GDM1 (cell line): ENCODE results near the gene TTC28.

Experiments used
- DNase-seq: peaks from one replicate; lab custom pipeline; 2025; lab: John Stamatoyannopoulos, UW

Gene TTC28

GRCh38 chr22:27986459-27986858 lies 693.2 kb downstream of the TTC28 start:
- DNase-seq = no peak

- no peak for DNase-seq
These were observed 694.0 kb downstream of the TTC28 start for GRCh38 chr22:27985323-27986275.

DNA sequence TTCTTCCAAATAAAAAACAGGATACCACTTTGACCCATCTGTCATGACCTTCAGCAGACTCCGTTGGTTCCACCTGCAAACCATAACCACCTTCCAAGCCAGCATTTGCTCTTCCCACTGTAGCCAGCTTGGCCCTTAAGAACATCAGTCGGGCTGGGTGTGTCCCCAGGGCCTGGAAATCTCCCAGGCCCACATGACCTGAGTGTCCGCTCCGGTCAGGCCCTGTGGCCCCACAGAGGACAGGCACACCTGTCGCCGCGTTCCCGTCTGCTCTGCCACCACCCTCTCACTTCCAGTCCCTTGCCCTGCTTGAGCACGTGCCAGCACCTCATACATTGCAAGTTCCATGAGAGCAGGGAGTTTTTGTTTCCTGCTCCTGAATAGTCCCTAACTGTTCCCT lies 694.9 kb downstream of the TTC28 start:
- no peak for DNase-seq

DNA sequence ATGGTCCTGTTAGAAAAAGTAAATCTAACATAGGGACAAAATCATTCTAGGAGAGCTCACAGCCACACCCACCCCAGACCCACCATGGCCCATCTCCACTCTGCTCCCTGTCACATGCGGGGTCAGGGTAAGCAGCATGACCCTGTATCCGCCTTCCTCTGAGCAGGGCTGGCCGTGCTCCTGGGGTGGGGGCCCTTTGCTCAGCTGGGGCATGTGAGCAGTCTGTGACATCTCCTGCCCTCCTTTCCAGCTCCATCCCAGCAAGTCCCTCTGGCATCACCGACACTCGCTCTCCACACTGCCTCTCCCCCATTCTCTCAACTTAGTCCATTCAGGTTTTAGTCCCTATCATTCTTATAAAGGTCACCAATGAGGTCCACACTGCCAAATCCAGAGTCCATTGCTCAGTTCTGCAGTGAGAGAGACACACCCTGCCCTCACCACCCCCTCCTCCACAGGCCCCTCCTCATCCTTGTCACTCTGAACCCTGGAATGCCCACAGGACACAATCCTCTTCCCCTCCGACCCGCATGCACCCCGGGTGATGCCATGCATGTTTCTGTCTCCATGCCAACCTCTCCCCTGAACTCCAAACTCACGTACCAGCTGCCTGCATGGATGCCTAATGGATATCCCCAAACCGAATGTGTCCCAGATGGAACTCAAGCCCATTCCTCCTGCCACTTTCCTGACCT lies 695.5 kb downstream of the TTC28 start:
- DNase-seq = no peak

- no peak for DNase-seq
These were observed 696.3 kb downstream of the TTC28 start for GRCh38 chr22:27983361-27983791.

DNA sequence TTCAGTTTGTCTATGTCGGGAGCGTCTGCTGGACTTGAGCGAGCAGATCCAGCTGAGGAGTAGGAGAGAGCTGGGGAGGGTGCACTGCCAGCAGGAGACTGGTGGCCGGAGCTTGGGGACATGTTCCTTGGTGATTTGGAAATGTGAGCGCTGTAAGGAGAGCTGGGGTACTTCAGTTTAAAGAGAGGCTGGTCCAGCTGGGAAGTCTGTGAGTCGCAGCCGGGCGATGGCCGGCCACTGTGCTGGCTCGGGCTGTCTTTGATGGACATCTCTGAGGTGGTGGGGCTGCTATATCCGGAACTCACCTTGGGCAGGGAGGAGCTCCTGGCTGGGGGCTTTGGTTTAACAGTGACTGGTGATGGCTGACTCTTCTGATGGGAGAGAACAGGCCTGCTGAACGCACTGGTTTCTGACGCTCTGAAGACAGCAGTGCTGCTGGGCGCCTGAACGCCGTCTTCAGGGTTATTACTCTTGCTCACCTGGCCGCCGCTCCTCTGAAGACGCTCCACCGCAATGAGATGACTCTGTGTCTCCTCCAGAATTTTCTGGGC lies 696.9 kb downstream of the TTC28 start:
- no peak for DNase-seq

DNA sequence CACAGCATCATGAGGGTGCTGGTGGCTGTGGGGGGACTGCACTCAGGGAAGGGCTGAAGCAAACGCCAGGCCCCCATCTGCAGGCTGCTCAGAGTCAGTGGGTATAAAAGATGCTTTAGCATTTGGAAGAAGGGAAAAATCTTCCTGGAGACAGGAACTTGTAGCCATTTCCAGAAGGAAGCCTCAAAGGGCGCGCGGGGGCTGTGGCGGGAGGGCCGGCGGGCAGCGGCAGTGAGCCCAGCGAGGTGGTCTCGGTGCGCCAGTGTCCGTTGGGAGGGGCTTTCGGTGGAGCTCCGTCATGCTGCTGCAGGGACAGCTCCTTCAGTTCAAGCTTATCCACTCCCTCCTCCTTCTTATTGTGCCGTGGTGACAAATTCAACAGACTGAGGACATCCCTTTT lies 697.5 kb downstream of the TTC28 start:
- DNase-seq = no peak

DNA sequence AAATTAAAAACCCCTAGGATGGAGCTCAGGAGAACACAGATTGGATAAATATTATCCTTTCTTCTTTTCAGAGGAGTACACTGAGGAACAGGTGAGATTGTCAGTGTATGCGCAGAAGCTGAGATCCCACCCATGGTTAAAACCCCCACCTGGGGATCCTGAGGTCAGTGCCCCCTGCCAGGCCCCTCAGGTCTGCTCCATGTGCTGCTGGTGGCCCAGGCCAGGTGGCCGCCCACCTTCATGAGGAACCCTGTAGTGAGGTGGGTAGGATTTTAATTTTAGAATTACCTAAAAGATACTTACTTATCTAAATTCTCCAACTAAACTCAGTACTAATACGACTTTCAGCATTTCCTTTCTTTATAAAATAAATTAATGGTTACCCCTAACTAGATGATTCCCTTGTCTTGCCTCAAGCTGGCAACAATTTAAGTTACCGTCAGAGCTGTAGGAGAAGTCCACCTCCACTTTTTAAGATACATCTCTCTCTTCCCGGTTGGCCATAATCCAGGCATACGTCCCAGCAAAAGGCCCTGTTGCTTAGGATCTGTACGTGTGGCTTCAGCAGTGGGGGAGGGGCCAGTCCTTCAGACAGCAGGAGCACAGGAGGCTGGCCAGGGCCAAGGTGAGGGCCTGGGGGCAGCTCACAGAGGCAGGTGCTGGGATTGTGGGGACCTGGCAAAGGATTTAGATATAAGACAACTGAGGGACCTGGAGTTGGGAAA lies 699.1 kb downstream of the TTC28 start:
- DNase-seq = no peak

DNA sequence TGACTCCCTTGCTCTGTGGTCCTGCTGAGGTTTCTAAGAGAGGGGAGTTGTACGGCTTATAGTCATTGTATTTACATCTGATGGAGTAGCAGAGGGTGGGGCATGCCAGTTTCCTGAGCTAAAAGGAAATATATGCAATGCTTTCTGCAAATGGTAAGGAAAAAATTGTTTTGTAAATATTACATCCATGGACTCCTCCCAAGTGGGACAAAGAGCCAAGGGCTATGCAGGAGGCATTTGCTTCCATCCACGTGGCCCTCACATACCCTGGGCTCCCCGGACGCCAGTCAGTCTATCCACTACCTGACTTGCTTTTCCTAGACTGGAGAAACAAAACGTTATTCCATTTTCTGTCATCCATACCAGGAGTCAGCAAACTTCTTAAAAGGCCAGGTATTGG lies 700.8 kb downstream of the TTC28 start:
- DNase-seq = no peak

DNA sequence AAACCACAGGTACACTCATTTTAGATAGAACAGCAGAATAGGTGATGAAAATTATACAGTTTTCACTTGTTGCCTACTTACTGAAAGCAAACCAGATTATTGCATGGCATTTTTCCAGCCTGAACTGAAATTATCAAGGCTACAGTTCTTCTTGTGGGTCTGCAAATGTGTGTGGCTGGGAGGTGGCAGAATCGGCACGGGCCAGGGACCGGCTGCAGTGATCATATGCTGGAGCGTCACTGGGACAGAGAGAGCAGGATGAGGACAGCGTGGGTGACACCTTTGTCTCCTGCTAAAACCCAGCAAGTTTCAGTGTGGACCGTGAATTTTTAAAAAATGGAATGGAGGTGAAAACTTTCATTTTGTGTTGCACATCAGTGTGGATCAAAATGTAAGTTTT lies 701.3 kb downstream of the TTC28 start:
- DNase-seq = no peak

DNA sequence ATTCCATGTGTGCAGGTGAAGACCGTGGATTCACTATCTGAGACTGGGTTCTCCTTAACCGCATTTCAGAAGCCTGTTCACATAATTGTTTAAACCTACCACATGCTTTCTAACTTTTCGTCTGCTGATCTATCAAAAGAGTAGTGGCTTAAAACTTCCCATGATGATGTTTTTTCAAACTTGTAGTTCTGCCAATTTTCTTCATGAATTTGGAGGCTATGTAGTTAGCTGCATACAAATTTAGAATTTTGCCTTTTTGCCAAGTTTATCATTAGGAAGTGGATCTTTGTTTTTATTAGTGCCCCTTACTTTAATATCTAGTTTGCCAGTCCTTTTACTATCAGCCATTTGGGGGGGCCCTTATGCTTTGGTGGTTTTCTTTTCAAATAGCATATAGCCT lies 703.1 kb downstream of the TTC28 start:
- no peak for DNase-seq

GRCh38 chr22:27975381-27976013 lies 704.1 kb downstream of the TTC28 start:
- DNase-seq = no peak

GRCh38 chr22:27973846-27974245 lies 705.8 kb downstream of the TTC28 start:
- DNase-seq = no peak

- no peak for DNase-seq
These were observed 706.6 kb downstream of the TTC28 start for GRCh38 chr22:27972732-27973698.

DNA sequence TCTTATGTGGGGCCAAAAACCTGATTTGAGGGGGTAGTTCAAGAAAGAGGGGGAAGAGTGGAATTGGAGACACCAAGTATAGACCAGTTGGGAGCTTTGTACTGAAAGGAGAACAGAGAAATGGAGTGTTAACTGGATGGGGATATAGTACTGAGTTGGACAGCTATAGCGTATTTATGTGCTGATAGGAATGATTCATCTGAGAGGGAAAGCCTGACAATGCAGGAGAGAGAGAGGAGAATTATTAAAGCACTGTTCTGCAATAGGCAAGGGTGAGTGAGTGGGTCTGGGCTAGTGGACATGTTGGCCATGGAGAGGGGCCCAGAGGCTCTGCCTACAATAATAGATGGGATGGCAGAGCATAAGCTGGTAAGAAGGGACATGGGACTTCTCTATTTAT lies 707.7 kb downstream of the TTC28 start:
- DNase-seq = no peak

DNA sequence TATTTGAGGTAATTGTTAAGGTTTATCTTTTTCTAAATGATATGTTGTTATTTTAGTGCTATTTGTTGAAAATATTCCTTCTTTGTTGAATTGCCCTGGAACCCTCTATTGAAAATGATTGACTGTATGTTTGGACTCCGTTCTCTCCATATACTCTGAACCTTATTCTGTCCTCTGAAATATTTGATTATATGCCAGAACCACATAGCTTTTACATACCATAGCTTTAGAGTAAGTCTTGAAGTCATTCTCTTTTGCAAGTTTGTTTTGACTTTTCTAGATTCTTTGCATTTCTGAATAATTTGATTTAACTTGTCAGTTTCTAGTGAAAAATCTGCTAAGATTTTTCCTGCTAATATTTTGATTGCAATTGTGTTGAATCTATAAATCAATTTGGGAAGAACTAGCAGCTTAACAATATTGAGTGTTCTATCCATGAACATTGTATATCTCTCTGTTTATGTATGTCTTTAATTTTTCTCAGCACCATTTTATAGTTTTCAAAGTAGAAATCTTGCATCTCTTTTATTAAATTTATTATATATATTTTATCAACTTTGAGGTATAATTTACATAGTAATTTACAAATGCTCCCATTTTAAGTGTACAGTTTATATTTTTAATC lies 708.9 kb downstream of the TTC28 start:
- no peak for DNase-seq

DNA sequence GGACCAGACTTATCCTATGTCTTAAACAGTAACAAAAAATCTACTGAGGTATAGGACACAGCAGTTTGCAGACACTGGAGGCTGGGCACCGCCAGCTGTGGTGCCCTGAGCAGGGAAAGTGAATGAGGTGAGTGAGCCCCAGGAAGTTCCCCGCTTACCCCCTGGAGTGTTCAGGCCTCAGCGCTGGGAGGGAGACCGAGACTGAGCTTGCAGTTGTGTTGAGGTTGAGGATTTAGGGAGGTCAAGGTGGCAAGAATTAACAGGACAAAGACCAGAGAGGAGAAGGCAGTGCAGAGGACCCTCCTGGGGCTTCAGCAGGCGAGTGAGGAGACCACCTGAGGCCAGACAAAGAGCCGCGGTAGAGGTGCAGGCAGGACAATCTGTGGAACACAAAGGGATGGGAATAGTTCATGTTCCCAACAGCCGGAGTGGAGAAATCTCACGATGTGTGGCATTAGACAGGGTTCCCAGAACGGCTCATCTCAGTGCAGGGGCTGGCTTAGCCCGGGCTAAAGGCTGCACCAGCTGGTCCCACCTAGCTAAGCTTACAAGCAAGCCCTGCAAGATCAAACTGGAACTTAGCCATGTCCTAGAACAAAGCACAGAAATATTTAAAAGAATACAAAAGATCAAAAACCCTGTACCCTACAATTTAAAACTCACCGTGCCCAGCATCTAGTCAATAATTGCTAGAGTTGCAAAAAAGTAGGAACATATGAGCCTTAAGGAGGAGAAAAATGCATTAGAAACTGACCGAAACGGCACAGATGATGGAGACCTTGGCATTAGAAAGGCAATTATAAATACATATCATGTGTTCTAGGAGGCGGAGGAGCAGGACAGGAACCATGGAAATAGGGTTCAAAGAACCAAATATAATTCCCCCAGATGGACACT lies 713.2 kb downstream of the TTC28 start:
- DNase-seq = no peak

DNA sequence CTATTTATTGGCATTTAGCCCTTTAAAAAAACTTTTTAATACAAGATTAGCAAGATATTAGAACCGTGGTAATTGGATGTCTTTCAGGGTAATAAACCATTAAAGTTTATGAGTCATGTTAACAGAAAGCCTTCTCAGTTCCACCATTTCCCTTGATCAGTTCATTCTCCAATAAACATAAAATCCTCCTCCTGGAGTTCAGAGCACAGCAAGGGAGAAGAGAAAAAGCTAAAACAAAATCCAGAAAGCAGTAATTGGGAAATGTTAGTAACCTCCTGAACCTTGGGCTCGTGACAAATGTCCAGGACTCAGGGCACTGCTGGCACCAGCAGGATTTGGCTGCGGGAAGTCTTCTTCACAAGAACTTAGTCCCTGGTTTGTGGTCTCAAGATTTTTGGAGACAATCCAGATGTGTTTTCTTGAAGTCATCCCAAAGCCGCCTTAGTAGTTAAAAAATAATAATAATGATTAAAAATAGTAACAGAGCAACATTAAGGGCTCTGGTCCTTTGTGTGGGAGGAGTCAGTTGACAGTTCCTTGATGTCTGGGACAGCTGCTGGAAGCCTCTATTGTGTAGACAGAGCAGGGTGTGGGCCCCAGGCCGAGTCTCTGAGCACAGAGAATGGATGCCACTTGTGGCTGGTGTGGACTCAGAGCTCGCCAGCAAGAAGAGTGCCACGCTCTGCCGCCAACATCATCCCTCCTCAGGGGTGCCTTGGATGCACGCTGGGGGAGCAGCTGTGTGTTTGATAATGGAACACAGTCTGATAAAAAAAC lies 717.2 kb downstream of the TTC28 start:
- DNase-seq = no peak
